PC-3 (cell line): ENCODE results near the gene PTH1R. TPM values are rescaled to one million over a fixed set of nuclear protein-coding genes. Genes with fewer than 3 reads are reported as not detected.

ENCODE experiments used
- ATAC-seq: fragments of 200-7000 bp; cut with Tn5 transposase; 2 replicates; pipeline ENCODE4 v1.9.1; 2020; ENCODE audit warnings: mild to moderate bottlenecking, moderate library complexity
- BruUV-seq: library from RNA; stranded (reverse); fragments of 400-500 nt; replicated peaks from 2 replicates; lab custom pipeline; 2021; lab: Mats Ljungman, UMichigan
- CTCF ChIA-PET: fragments of 300-600 bp; sonication (Branson Sonifier 250); formaldehyde crosslinking; loops from one replicate; lab custom pipeline; 2022; ENCODE audit warnings: antibody characterized with exemption; lab: Charles Lee
- POLR2A ChIA-PET: fragments of 300-600 bp; sonication (Branson Sonifier 250); formaldehyde crosslinking; loops from one replicate; lab custom pipeline; 2022; ENCODE audit warnings: antibody characterized with exemption; ENCODE audit not compliant: unreplicated experiment; lab: Charles Lee
- DNase-seq: peaks from one replicate; pipeline ENCODE4 v3.0.0-alpha.2; 2015
- H2AFZ ChIP-seq: fragments of 300-600 bp; sonication (generic); 2 replicates; pipeline ENCODE4 v1.6.0; 2016; ENCODE audit warnings: antibody characterized with exemption, low read length
- H3F3A ChIP-seq: fragments of 300-600 bp; sonication (generic); one replicate; pipeline ENCODE4 v1.6.0; 2017; ENCODE audit warnings: antibody characterized with exemption, low read length, control low read depth, mild to moderate bottlenecking; ENCODE audit not compliant: unreplicated experiment
- H3K27ac ChIP-seq: fragments of 300-600 bp; sonication (generic); 2 replicates; pipeline ENCODE4 v1.5.1; 2016; ENCODE audit warnings: mild to moderate bottlenecking, low read length
- H3K27me3 ChIP-seq: fragments of 300-600 bp; sonication (generic); 2 replicates; pipeline ENCODE4 v1.6.1; 2016; ENCODE audit warnings: low read length, mixed read lengths
- H3K36me3 ChIP-seq: fragments of 300-600 bp; sonication (generic); 2 replicates; pipeline ENCODE4 v1.6.1; 2016; ENCODE audit warnings: low read depth, mixed run types, low read length, mixed read lengths
- H3K4me1 ChIP-seq: fragments of 300-600 bp; sonication (generic); 2 replicates; pipeline ENCODE4 v1.5.1; 2016; ENCODE audit warnings: low read length; ENCODE audit not compliant: insufficient read depth
- H3K4me2 ChIP-seq: fragments of 300-600 bp; sonication (generic); 2 replicates; pipeline ENCODE4 v1.6.0; 2016; ENCODE audit warnings: low read length
- H3K4me3 ChIP-seq: fragments of 300-600 bp; sonication (generic); 2 replicates; pipeline ENCODE4 v1.5.1; 2016; ENCODE audit warnings: mild to moderate bottlenecking, low read length, mixed read lengths
- H3K79me2 ChIP-seq: fragments of 300-600 bp; sonication (generic); 2 replicates; pipeline ENCODE4 v1.6.1; 2017; ENCODE audit warnings: low read length, mixed read lengths
- H3K9ac ChIP-seq: fragments of 300-600 bp; sonication (generic); 2 replicates; pipeline ENCODE4 v1.6.0; 2016; ENCODE audit warnings: mild to moderate bottlenecking, low read length
- H3K9me2 ChIP-seq: fragments of 300-600 bp; sonication (generic); replicated peaks from 2 replicates; pipeline ENCODE4 v1.6.1; 2016; ENCODE audit warnings: mixed run types, low read length, mixed read lengths
- H3K9me3 ChIP-seq: fragments of 300-600 bp; sonication (generic); 2 replicates; pipeline ENCODE4 v1.6.1; 2016; ENCODE audit warnings: low read length, mixed read lengths
- H4K20me1 ChIP-seq: fragments of 300-600 bp; sonication (generic); 2 replicates; pipeline ENCODE4 v1.6.1; 2016; ENCODE audit warnings: low read length, mixed read lengths
- EZH2 ChIP-seq: fragments of 300-600 bp; sonication (generic); IDR thresholded peaks from one replicate; pipeline ENCODE4 v1.6.1; 2017; ENCODE audit warnings: antibody characterized with exemption, mild to moderate bottlenecking, low read length; ENCODE audit not compliant: unreplicated experiment
- EZH2phosphoT487 ChIP-seq: fragments of 300-600 bp; sonication (generic); IDR thresholded peaks from 2 replicates; pipeline ENCODE4 v1.6.1; 2018; ENCODE audit warnings: mild to moderate bottlenecking, antibody characterized with exemption, low read length, borderline replicate concordance
- intact Hi-C: fragments of 100-400 bp; cut with micrococcal nuclease; formaldehyde crosslinking; loops from 2 replicates; pipeline ENCODE4 v1.9.0; 2023
- total RNA-seq: library from RNA; depleted of rRNA; stranded (reverse); fragments of >200 nt; gene quantifications from 2 replicates; pipeline ENCODE4 v1.2.3, GENCODE V29; 2014
- TF ChIP-seq, protein P1 (sequence below): fragments of 300-600 bp; sonication (generic); conservative IDR thresholded peaks from 2 replicates; pipeline ENCODE4 v1.5.1; 2017; ENCODE audit warnings: antibody characterized with exemption, low read depth, mild to moderate bottlenecking, low read length

The PTH1R gene
- total RNA-seq, 1 experiment from 2014 or later: not detected

DNA sequence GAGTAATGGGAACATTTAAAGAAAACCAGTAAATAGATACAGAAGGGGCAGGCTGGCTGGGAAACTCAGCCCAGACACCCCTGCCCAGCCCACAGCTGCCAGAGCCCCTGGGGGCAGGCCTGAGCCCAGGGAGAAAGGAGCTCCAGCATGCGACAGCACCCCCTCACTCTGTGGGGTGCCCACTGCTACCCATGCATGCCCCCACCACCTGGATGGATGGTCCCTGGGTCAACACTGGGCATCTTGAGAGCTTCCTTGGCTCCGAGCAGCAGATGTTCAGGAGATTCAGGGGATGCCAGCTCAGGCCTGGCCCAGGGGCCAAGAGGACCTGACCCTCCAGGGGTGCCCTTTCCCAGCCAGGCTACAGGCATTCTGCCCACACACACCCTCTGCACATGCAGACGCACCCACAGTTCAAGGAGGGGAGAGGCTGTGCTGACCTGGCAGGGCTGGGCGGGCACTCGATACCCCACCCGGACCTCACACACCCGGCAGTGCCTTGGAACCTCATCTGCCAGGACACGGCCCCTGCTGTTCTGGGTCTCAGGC lies 31.5 kb downstream of the PTH1R start:
- TF ChIP-seq, protein P1, sequence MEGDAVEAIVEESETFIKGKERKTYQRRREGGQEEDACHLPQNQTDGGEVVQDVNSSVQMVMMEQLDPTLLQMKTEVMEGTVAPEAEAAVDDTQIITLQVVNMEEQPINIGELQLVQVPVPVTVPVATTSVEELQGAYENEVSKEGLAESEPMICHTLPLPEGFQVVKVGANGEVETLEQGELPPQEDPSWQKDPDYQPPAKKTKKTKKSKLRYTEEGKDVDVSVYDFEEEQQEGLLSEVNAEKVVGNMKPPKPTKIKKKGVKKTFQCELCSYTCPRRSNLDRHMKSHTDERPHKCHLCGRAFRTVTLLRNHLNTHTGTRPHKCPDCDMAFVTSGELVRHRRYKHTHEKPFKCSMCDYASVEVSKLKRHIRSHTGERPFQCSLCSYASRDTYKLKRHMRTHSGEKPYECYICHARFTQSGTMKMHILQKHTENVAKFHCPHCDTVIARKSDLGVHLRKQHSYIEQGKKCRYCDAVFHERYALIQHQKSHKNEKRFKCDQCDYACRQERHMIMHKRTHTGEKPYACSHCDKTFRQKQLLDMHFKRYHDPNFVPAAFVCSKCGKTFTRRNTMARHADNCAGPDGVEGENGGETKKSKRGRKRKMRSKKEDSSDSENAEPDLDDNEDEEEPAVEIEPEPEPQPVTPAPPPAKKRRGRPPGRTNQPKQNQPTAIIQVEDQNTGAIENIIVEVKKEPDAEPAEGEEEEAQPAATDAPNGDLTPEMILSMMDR: no peak
- TF ChIP-seq EZH2phosphoT487 (no peak), EZH2 (no peak)
- H3K36me3 ChIP-seq: no peaks in the 10 kb centered on the region
- BruUV-seq: no TSS peak
- peaks cover 5% of the 10 kb centered on the region for H3K4me1 ChIP-seq
- H3K4me3 ChIP-seq: no peak overlapping the region
- no peak overlapping the region for H2AFZ ChIP-seq
- H3K9ac ChIP-seq: no peak overlapping the region
- H4K20me1 ChIP-seq: no peaks in the 10 kb centered on the region
- intact Hi-C loops: loop anchor here (1.0 kb wide), 2 partner anchors 43 to 204 kb away; no protein-coding TSS in a partner anchor
- H3K27me3 ChIP-seq: no peaks in the 10 kb centered on the region
- no peak overlapping the region for H3K27ac ChIP-seq
- peak overlapping the region; percentile 38; the same call in 1 of the 2 replicates for H3K4me2 ChIP-seq
- ChIA-PET POLR2A (no interaction called here), CTCF (interaction anchor here (0.5 to 1.6 kb wide), 7 partner anchors 14 to 245 kb away, joined by 3 to 11 read pairs (median 4); partner anchors contain the start of gene NBEAL2)
- no peak for DNase-seq
- H3K79me2 ChIP-seq: no peaks in the 10 kb centered on the region
- H3K9me3 ChIP-seq: no peaks in the 10 kb centered on the region
- ATAC-seq: peak; percentile 9; the same call in 1 of the 2 replicates
- no peaks in the 10 kb centered on the region for H3K9me2 ChIP-seq
- no peaks in the 10 kb centered on the region for H3F3A ChIP-seq

- no TSS peak for BruUV-seq
- H3F3A ChIP-seq: no peaks in the 10 kb centered on the region
- intact Hi-C loops: loop anchor here (1.0 kb wide), 1 partner anchor 204 kb away; no protein-coding TSS in a partner anchor
- CTCF ChIA-PET: interaction anchor here (0.5 to 1.6 kb wide), 11 partner anchors 15 to 246 kb away, joined by 3 to 11 read pairs (median 4); partner anchors contain the start of gene NBEAL2
- DNase-seq: peak; percentile 87
- no peaks in the 10 kb centered on the region for H3K9me2 ChIP-seq
- POLR2A ChIA-PET: interaction anchor here (0.6 kb wide), 1 partner anchor 502 kb away, joined by 6 read pairs; the partner anchor contains the start of genes CCR5AS and CCRL2
- H3K27ac ChIP-seq: no peak overlapping the region
- H3K27me3 ChIP-seq: no peaks in the 10 kb centered on the region
- no peaks in the 10 kb centered on the region for H4K20me1 ChIP-seq
- peak; percentile 83 for ATAC-seq
- H3K4me1 ChIP-seq: peaks cover 5% of the 10 kb centered on the region; the same call in 1 of the 2 replicates
- H3K4me3 ChIP-seq: no peak overlapping the region
- H3K9me3 ChIP-seq: no peaks in the 10 kb centered on the region
- TF ChIP-seq EZH2 (no peak), EZH2phosphoT487 (no peak)
- TF ChIP-seq, protein P1: peak; percentile 92
- no peak overlapping the region for H3K9ac ChIP-seq
- H3K4me2 ChIP-seq: peak overlapping the region; percentile 38
- H3K36me3 ChIP-seq: no peaks in the 10 kb centered on the region
- peak overlapping the region; percentile 39; the same call in 1 of the 2 replicates for H2AFZ ChIP-seq
- H3K79me2 ChIP-seq: no peaks in the 10 kb centered on the region
Measured at GRCh38 chr3:46909535-46910161, 32.1 kb downstream of the PTH1R start.
